GM18526 (cell line): ENCODE results near the gene ZBTB17.

Experiments used
- POLR2A ChIP-seq: IDR thresholded peaks from 3 replicates; pipeline ENCODE4 v1.6.1; 2011; ENCODE audit not compliant: insufficient read length; ENCODE audit errors: extremely low read depth

ZBTB17 gene

GRCh38 chr1:15941899-15942660 lies 33.8 kb downstream of the ZBTB17 start:
- no peak for TF ChIP-seq POLR2A

DNA sequence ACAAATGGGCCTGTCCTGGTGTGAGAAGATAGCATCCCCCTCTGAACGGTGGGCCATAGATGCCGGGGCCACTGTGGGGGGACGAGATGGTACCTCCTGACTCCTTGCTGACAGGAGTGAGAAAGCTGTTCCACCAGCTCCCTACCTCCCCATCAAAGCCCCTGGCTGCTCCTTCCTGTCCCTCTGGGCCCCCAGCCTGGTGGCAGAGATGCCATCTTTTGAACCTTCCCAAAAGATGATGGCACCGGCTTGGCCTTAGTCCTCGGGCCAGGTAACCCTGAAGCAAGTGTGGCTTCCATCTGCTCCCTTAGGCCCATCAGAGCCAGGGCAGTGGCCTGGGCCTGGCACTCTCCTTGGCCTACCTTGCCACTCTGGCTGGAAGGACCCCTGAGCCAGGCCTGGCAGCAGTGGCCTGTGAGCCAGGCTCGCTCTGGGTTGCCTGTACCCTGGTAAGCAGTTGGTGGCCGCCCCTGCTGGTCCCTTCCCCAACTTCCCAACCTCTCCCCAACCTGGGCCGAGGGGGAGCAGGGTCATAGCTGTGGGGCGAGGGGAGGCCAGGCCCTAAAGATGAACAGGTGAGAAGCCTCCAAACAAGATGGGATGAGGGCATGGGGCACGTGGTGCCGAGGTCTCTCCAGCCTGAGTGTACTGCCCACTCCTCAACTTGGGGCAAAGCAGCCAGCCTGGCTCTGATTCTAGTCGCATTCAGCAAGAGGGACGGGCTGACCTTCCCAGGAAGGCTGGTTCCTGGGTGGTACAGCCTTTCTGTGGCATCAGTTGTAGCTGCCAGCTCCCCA lies 34.7 kb downstream of the ZBTB17 start:
- TF ChIP-seq POLR2A = no peak

DNA sequence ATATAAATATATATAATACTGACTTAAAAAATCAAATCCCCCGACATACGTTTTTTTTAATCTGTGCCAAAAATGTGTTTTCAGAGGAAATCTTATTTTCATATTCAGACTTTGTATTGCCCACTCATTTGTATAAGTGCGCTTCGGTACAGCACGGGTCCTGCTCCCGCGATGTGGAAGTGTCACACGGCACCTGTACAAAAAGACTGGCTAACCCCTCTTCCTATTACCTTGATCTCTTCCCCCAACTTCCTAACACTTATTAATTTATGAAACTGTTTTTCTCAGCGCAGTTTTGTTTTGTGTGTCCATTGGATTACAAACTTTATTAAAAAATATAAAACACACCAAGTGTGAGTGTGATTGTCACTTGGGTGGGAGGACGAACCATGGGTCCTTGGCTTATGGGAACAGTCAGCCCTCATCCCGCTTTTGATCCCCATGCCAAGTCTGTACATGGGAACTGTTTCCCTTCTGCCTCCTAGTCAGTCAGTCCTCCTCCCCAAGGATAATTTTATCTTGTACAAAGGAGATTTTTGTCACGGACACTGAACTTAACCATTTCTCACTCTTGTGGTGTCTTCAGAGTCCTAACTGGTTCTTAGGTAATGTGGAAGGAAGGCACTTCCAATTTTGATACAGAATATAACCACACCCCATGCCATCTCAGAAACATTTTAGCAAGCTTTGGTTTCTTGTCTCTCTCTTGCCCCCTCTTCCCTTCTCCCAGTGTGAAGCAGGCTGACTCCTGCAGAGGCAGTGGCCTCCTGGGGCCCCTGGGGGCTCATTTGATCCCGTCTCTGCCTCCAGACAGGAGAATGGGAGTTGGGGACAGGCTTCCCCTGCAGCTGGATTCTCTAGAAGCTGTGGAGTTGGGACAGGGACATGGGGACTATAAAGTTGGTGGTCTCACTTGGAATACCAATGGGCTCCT lies 35.5 kb downstream of the ZBTB17 start:
- no peak for TF ChIP-seq POLR2A

DNA sequence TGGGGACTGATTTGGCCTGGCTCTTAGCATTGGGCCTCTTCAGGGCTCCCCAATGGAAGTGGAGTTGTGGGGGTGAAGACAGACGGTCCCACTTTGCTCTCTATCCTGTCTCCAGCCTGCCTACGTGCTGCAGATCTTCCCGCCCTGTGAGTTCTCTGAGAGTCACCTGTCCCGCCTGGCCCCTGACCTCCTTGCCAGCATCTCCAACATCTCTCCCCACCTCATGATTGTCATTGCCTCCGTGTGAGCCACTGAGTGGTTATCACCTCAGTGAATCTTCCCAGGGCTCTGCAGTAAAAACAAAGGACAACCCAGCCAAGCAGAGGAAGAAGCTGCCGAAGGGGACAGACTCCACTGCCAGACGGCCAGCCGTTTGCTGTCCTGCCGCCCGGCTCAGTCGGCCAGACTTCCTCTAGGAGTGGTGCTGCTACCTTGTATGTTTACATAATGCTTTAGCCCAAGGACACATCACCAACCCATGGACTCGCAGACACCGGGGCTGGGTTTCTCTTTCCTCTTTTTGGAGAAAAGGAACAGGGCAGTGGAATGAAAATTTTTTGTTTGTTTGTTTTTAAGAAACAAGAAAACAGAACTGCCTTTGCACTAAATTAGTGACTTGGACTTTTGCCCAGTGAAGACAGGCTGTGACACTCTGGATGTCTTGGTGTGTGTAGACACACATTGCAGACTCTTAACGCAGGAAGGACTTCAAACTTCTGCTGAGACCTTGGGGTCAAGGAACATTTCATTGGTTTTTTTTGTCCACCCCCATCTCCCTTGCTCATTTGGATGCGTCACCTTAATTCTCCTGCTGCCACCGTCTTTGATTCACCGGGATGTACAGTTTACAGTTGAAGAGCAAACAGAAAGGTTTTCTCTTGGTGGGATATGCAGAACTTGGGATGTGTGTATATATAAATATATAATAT lies 36.5 kb downstream of the ZBTB17 start:
- TF ChIP-seq POLR2A = no peak

DNA sequence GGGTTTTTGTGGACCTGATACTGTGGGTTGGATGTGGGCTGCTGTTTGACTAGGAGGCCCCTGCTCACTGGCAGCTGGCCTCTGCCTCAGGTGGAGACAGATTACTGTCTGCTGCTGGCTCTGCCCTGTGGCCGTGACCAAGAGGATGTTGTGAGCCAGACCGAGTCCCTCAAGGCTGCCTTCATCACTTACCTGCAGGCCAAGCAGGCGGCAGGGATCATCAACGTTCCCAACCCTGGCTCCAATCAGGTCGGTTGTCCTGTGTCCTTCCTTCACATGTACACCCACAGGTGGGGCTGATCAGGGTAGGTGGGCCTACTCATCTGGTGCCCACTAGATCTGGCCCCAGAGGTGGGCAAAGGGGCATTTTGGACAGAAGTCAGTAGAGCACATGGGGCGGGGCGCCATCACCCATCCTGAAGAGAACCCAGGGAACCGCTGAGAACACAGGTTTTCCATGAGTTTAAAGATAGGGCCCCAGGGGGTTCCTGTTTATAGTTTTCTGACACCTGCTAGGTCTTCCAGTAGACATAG lies 37.2 kb downstream of the ZBTB17 start:
- TF ChIP-seq POLR2A = no peak

DNA sequence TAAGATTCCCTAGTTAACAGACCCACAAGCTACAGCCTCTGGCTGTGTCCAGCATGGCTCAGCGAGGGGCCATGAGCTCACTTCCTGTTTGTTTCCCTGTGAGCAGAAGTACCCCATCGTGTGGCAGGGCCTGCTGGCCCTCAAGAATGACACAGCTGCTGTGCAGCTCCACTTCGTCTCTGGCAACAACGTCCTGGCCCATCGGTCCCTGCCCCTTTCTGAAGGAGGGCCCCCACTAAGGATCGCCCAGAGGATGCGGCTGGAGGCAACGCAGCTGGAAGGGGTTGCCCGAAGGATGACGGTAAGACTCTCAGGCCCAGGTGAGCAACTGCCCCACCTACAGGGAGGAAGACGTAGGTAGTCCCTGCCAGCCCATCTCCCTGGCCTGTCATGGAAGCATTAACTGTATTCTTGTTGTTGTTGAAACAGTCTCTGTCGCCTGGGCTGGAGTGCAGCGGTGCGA lies 38.2 kb downstream of the ZBTB17 start:
- no peak for TF ChIP-seq POLR2A

- TF ChIP-seq POLR2A = no peak
These were observed 38.8 kb downstream of the ZBTB17 start for GRCh38 chr1:15937146-15937545.

DNA sequence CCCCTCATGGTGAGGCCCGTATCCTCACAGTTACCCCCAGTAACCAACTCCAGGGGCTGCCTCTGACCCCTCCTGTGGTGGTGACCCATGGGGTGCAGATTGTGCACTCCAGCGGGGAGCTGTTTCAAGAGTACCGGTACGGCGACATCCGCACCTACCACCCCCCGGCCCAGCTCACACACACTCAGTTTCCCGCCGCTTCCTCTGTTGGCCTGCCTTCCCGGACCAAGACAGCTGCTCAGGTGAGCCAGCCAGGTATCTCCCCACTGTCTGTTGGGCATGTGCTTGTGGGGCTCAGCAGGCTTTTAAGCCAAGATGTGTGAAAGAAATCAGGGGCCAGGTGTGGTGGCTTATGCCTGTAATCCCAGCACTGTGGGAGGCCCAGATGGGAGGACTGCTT lies 39.9 kb downstream of the ZBTB17 start:
- TF ChIP-seq POLR2A = no peak

GRCh38 chr1:15935056-15935950 lies 40.6 kb downstream of the ZBTB17 start:
- no peak for TF ChIP-seq POLR2A

GRCh38 chr1:15934211-15935055 lies 41.5 kb downstream of the ZBTB17 start:
- TF ChIP-seq POLR2A = no peak

DNA sequence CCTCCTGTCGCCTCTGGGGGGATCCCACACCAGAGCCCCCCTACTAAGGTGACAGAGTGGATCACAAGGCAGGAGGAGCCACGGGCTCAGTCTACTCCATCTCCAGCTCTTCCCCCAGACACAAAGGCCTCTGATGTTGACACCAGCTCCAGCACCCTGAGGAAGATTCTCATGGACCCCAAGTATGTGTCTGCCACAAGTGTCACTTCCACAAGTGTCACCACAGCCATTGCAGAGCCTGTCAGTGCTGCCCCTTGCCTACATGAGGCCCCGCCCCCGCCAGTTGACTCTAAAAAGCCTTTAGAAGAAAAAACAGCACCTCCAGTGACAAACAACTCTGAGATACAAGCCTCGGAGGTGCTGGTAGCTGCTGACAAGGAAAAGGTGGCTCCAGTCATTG lies 42.2 kb downstream of the ZBTB17 start:
- TF ChIP-seq POLR2A = no peak

GRCh38 chr1:15932612-15933011 lies 43.3 kb downstream of the ZBTB17 start:
- TF ChIP-seq POLR2A = no peak
